Measurements from ENCODE around the gene HOPX. TPM values are rescaled to one million over a fixed set of nuclear protein-coding genes. Genes with fewer than 3 reads are reported as not detected.

The HOPX gene
- total RNA-seq, 1 donor from 2014 or later, result not detected

DNA sequence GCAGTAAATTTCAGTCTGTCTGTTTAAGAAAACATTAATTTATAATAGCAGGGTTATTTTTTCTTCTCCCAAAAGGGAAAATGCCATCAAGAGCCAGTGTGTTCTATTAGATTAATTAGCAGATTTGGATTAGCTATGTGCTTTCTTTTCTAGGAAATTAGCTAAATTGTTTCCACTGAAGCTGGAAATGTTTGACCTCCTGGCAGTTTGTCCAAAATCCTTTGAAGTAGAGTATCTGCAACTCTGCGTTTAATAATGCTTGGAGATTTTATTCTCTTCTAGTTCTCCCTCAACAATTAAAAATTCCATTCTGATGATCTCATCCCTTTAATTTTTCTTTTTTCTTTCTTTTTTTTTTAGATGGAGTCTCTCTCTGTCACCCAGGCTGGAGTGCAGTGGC is 27.1 kb upstream of the HOPX start:
- DNase-seq (ENCODE audit: low read depth), result no peak
- H3K4me3 ChIP-seq (ENCODE audit: low read depth, low read length), result no peak overlapping the region
- TF ChIP-seq, protein P1, sequence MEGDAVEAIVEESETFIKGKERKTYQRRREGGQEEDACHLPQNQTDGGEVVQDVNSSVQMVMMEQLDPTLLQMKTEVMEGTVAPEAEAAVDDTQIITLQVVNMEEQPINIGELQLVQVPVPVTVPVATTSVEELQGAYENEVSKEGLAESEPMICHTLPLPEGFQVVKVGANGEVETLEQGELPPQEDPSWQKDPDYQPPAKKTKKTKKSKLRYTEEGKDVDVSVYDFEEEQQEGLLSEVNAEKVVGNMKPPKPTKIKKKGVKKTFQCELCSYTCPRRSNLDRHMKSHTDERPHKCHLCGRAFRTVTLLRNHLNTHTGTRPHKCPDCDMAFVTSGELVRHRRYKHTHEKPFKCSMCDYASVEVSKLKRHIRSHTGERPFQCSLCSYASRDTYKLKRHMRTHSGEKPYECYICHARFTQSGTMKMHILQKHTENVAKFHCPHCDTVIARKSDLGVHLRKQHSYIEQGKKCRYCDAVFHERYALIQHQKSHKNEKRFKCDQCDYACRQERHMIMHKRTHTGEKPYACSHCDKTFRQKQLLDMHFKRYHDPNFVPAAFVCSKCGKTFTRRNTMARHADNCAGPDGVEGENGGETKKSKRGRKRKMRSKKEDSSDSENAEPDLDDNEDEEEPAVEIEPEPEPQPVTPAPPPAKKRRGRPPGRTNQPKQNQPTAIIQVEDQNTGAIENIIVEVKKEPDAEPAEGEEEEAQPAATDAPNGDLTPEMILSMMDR (conservative IDR thresholded peaks at IDR 0.05; ENCODE audit: low read depth, low read length), result no peak

DNA sequence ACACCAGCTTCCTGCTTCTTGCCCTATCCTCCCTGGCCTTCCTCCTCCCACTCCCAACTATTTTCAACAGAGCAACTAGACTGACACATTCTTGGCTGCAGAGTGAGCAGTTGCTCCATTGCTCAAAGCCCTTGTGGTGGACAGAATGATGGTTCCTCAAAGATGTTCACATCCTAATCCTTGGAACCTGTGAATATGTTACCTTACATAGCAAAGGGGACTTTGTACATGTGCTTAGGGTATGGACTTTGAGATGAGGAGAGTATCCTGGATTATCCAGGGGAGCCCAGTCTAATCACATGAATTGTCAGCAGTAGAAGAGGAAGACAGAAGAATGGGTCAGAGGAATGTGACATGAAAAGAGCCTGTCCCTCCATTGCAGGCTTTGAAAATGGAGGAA is 24.9 kb upstream of the HOPX start:
- TF ChIP-seq, protein P1 (conservative IDR thresholded peaks at IDR 0.05; ENCODE audit: low read depth, low read length), result no peak
- no peak for DNase-seq (ENCODE audit: low read depth)
- no peak overlapping the region for H3K4me3 ChIP-seq (ENCODE audit: low read depth, low read length)

DNA sequence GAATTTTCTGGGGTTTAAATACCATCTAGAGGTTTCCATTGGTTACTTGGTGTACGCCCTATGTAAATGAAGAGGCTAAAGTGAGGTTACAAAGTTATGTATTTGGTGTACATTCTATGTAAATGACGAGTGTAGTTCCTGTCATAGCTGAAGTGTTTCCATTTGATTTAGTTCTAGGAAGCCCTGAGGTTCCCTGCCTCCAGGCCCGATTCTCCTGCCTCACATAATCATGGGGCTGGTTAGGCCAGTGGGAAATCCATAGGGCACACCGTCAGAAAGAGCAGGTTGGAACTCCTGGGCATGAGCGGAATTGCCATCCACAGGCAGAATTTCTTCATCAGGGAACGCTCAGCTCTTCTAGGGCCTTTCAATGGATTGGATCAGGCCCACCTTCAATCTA is 24.2 kb upstream of the HOPX start:
- H3K4me3 ChIP-seq (ENCODE audit: low read depth, low read length), result no peak overlapping the region
- TF ChIP-seq, protein P1 (conservative IDR thresholded peaks at IDR 0.05; ENCODE audit: low read depth, low read length), result no peak
- no peak for DNase-seq (ENCODE audit: low read depth)

DNA sequence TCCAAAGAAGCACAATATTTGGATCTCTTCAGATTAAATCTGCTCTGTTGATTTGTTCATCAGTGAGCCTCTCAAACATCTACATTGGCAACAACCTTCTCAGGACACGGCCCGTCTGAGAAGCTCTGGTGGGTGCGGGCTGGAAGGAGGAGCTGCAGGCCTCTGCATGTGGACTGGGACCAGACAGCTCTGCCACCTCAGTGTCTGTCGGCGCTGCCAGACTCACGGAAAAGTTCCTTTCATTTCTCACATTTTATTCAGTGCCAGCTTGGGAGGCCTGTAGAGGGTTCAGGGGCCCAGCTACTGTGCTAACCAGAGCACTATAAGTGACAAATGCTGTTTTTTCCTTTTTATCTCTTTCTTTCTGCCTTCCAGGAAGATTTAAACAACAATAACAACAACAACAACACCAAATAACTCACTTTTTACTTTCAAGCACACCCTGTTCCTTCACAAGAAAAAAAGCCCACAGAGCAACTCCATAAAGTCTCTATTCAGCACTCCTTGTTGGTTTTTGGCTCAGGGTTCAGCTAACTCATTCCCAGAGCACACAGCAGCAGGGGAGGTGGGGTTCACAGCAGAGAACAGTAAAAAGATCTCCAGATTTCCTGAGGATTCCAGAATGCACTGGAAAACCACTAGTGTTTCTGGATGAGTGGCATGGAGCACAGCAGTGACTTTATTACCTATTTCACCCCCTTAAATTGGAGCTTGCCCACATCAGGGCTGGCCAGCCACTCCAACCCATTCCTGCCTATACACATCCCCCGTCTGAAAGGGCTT is 23.2 kb upstream of the HOPX start:
- H3K4me3 ChIP-seq (ENCODE audit: low read depth, low read length), result no peak overlapping the region
- TF ChIP-seq, protein P1 (conservative IDR thresholded peaks at IDR 0.05; ENCODE audit: low read depth, low read length), result no peak
- DNase-seq (ENCODE audit: low read depth), result no peak

DNA sequence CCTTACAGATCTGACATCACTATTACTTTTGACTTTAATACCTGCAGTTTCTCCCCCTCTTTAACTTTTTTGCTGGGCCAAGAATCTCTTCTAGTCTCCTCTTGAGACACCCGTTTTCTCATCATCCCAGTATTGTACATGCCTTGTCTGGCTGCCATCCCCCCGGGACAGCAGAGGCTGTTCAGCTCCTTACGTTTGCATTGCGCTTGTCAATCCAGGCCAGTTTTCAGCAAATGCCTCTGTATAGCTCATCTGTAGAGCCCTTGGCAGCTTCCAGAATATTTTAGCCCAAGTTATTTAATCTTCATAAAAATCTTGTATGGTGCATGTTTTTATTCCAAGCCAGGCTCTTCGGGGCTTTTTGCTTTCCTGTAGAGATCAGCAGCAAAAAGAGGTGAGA is 22.3 kb upstream of the HOPX start:
- H3K4me3 ChIP-seq (ENCODE audit: low read depth, low read length), result no peak overlapping the region
- TF ChIP-seq, protein P1 (conservative IDR thresholded peaks at IDR 0.05; ENCODE audit: low read depth, low read length), result no peak
- DNase-seq (ENCODE audit: low read depth), result no peak

DNA sequence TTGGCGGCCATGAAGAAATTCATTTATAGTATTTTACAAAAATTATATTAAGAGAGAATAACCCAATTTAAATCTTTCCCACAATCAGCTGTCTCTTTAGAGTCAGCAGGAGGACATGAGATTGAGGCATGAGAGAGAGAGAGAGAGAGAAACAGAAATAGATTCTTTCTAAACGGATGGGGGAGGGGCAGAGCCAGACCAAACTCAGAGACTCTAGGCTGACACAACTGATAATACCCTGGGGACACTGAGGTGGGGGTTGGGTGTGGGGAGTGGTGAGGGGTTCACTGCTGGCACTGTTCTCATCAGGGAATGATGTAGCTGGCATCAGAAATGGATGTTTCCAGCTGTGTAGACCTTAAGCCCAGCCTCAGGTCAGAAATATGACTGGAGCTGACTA is 20.5 kb upstream of the HOPX start:
- TF ChIP-seq, protein P1 (conservative IDR thresholded peaks at IDR 0.05; ENCODE audit: low read depth, low read length), result no peak
- no peak for DNase-seq (ENCODE audit: low read depth)
- no peak overlapping the region for H3K4me3 ChIP-seq (ENCODE audit: low read depth, low read length)

DNA sequence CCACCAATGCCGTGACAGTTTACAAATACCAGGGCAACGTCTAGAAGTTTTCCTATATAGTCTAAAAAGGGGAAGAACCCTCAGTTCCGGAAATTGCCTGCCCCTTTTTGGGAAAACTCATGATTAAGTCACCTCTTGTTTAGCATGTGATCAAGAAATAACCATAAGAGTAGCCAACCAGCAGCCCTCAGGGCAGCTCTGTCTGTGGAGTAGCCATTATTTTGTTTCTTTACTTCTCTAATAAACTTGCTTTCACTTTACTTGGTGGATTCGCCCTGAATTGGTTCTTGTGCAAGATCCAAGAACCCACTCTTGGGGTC is 20.0 kb upstream of the HOPX start:
- TF ChIP-seq, protein P1 (conservative IDR thresholded peaks at IDR 0.05; ENCODE audit: low read depth, low read length), result no peak
- no peak overlapping the region for H3K4me3 ChIP-seq (ENCODE audit: low read depth, low read length)
- DNase-seq (ENCODE audit: low read depth), result no peak

Measured in epithelial cell of proximal tubule (primary cell).